NOMO-1 treated with dmso at 0.1 percent for 144 hours (cell line): Measurements from ENCODE around the gene PLPPR4.
"Not testable (repeated sequence)": the region's sequence is repeated elsewhere in the genome, so short reads cannot be mapped to it uniquely, and the experiment has no call there.

Experiments
- DNase-seq: peaks from one replicate; lab custom pipeline; 2025; ENCODE audit not compliant: unreplicated experiment; lab: John Stamatoyannopoulos, UW

Gene PLPPR4

GRCh38 chr1:99264201-99265021 lies at the start of gene PLPPR4:
Gene PLPPR4, plus strand, starts transcription at chr1:99264492. Its CDS starts 102 bp downstream, at chr1:99264594.
- DNase-seq: peak; percentile 27

- no peak for DNase-seq
Observed at GRCh38 chr1:99216956-99217355, 47.3 kb upstream of the PLPPR4 start.

GRCh38 chr1:99217599-99217998 lies 46.7 kb upstream of the PLPPR4 start:
- DNase-seq: no peak

- no peak for DNase-seq
Observed at GRCh38 chr1:99218572-99218971, 45.7 kb upstream of the PLPPR4 start.

- no peak for DNase-seq
Observed at GRCh38 chr1:99218999-99219398, 45.3 kb upstream of the PLPPR4 start.

- DNase-seq: no peak
Observed at GRCh38 chr1:99227056-99227897, 37.0 kb upstream of the PLPPR4 start.

GRCh38 chr1:99228153-99228552 lies 36.1 kb upstream of the PLPPR4 start:
- no peak for DNase-seq

GRCh38 chr1:99229122-99229521 lies 35.2 kb upstream of the PLPPR4 start:
- DNase-seq: no peak

GRCh38 chr1:99230695-99231094 lies 33.6 kb upstream of the PLPPR4 start:
- DNase-seq: no peak

GRCh38 chr1:99232172-99232571 lies 32.1 kb upstream of the PLPPR4 start:
- DNase-seq: peak; percentile 37

GRCh38 chr1:99233446-99233845 lies 30.8 kb upstream of the PLPPR4 start:
- no peak for DNase-seq

GRCh38 chr1:99236756-99237155 lies 27.5 kb upstream of the PLPPR4 start:
- DNase-seq: peak; percentile 39

- no peak for DNase-seq
Observed at GRCh38 chr1:99239690-99240089, 24.6 kb upstream of the PLPPR4 start.

- no peak for DNase-seq
Observed at GRCh38 chr1:99240621-99241020, 23.7 kb upstream of the PLPPR4 start.

- no peak for DNase-seq
Observed at GRCh38 chr1:99246152-99246551, 18.1 kb upstream of the PLPPR4 start.

GRCh38 chr1:99247199-99247598 lies 17.1 kb upstream of the PLPPR4 start:
- no peak for DNase-seq

- no peak for DNase-seq
Observed at GRCh38 chr1:99250728-99251127, 13.6 kb upstream of the PLPPR4 start.

- no peak for DNase-seq
Observed at GRCh38 chr1:99251308-99251707, 13.0 kb upstream of the PLPPR4 start.

GRCh38 chr1:99252630-99253029 lies 11.7 kb upstream of the PLPPR4 start:
- no peak for DNase-seq

- DNase-seq: not testable (repeated sequence)
Observed at GRCh38 chr1:99260402-99260801, 3.9 kb upstream of the PLPPR4 start.

- no peak for DNase-seq
Observed at GRCh38 chr1:99265124-99265523, 832 bp downstream of the PLPPR4 start.

GRCh38 chr1:99266726-99267125 lies 2.4 kb downstream of the PLPPR4 start:
- DNase-seq: no peak
